CD14-positive monocyte (primary cell): ENCODE data around the gene SASH1. TPM values are rescaled to one million over a fixed set of nuclear protein-coding genes. Genes with fewer than 3 reads are reported as not detected.

ENCODE experiments used
- DNase-seq, 3 donors: peaks; one replicate each; pipeline ENCODE4 v3.0.0-alpha.2; 2011 to 2022
- H2AFZ ChIP-seq: 2 replicates; pipeline ENCODE4 v1.6.0; 2012; ENCODE audit warnings: mild to moderate bottlenecking, low read depth, low read length, inconsistent platforms; ENCODE audit not compliant: insufficient read depth, poor library complexity, severe bottlenecking
- H3K27ac ChIP-seq, 2 donors: 1 replicate in 1 of 2; 2 replicates in 1 of 2; pipeline ENCODE4 v1.5.1; 2012 to 2013; ENCODE audit warnings: low read length in 2 of 2, control low read depth in 1 of 2, inconsistent platforms in 1 of 2, low read depth in 1 of 2, mild to moderate bottlenecking in 1 of 2
- H3K27me3 ChIP-seq, 2 donors: one replicate each; pipeline versions ENCODE4 v1.6.0 to v1.6.1; 2011 to 2013; ENCODE audit warnings: low read length in 2 of 2; ENCODE audit not compliant: control insufficient read depth in 2 of 2, insufficient read depth in 2 of 2
- H3K36me3 ChIP-seq, 2 donors: replicated peaks in 1 of 2; 1 replicate in 1 of 2; 2 replicates in 1 of 2; pipeline versions ENCODE4 v1.5.1 to v1.6.1; 2012 to 2013; ENCODE audit warnings: low read length in 2 of 2, control low read depth in 1 of 2, inconsistent platforms in 1 of 2, mild to moderate bottlenecking in 1 of 2; ENCODE audit not compliant: insufficient read depth in 2 of 2, control insufficient read depth in 1 of 2
- H3K4me1 ChIP-seq, 2 donors: 1 replicate in 1 of 2; 2 replicates in 1 of 2; pipeline versions ENCODE4 v1.5.1 to v1.6.1; 2012 to 2013; ENCODE audit warnings: low read length in 2 of 2, control low read depth in 1 of 2, inconsistent platforms in 1 of 2, mild to moderate bottlenecking in 1 of 2, moderate library complexity in 1 of 2; ENCODE audit not compliant: insufficient read depth in 2 of 2, control insufficient read depth in 1 of 2
- H3K4me2 ChIP-seq: replicated peaks from 2 replicates; pipeline ENCODE3; 2012; ENCODE audit warnings: low read length, moderate library complexity, mild to moderate bottlenecking; ENCODE audit not compliant: poor library complexity, severe bottlenecking; ENCODE audit errors: extremely low read depth
- H3K4me3 ChIP-seq, 3 experiments: fragments of 200-600 bp in 1 of 3; sonication (generic) in 1 of 3; replicated peaks in 1 of 3; 1 replicate in 2 of 3; 2 replicates in 1 of 3; pipeline ENCODE4 v1.5.1; 2011 to 2013; ENCODE audit warnings: low read length in 3 of 3, mild to moderate bottlenecking in 3 of 3, control low read depth in 2 of 3, low read depth in 2 of 3, inconsistent platforms in 1 of 3, moderate library complexity in 1 of 3
- H3K79me2 ChIP-seq: 2 replicates; pipeline ENCODE4 v1.6.0; 2012; ENCODE audit warnings: mild to moderate bottlenecking, control low read depth, inconsistent platforms, low read length, moderate library complexity; ENCODE audit not compliant: insufficient read depth
- H3K9ac ChIP-seq: 2 replicates; pipeline ENCODE4 v1.6.0; 2017; ENCODE audit warnings: low read length, mild to moderate bottlenecking; ENCODE audit not compliant: insufficient read depth, poor library complexity, severe bottlenecking
- H3K9me3 ChIP-seq, 2 donors: replicated peaks in 1 of 2; 1 replicate in 1 of 2; 2 replicates in 1 of 2; pipeline versions ENCODE4 v1.5.1 to v1.6.1; 2012 to 2013; ENCODE audit warnings: low read length in 2 of 2, control low read depth in 1 of 2; ENCODE audit not compliant: control insufficient read depth in 1 of 2, insufficient read depth in 1 of 2
- H4K20me1 ChIP-seq: 2 replicates; pipeline ENCODE4 v1.6.0; 2012; ENCODE audit warnings: mild to moderate bottlenecking, low read length, control low read depth, moderate library complexity; ENCODE audit not compliant: insufficient read depth
- H3K27ac Mint-ChIP-seq, 7 donors: one replicate each; pipeline ENCODE4 v1.8.0; 2020; ENCODE audit warnings: mild to moderate bottlenecking in 7 of 7, mixed read lengths in 7 of 7, moderate library complexity in 6 of 7, inconsistent platforms in 2 of 7
- H3K27me3 Mint-ChIP-seq, 3 donors: one replicate each; pipeline ENCODE4 v1.8.0; 2021 to 2022; ENCODE audit warnings: low read depth in 3 of 3, mild to moderate bottlenecking in 3 of 3, mixed read lengths in 3 of 3, moderate library complexity in 3 of 3, inconsistent platforms in 1 of 3
- H3K36me3 Mint-ChIP-seq, 2 donors: one replicate each; pipeline ENCODE4 v1.8.0; 2020; ENCODE audit warnings: mixed read lengths in 2 of 2, inconsistent platforms in 1 of 2, mild to moderate bottlenecking in 1 of 2
- H3K4me1 Mint-ChIP-seq: one replicate; pipeline ENCODE4 v1.8.0; 2020; ENCODE audit warnings: mild to moderate bottlenecking, mixed read lengths
- H3K4me3 Mint-ChIP-seq, 2 donors: one replicate each; pipeline ENCODE4 v1.8.0; 2020; ENCODE audit warnings: mild to moderate bottlenecking in 2 of 2, mixed read lengths in 2 of 2, moderate library complexity in 1 of 2
- H3K9me3 Mint-ChIP-seq, 7 donors: one replicate each; pipeline ENCODE4 v1.8.0; 2020 to 2022; ENCODE audit warnings: mixed read lengths in 7 of 7, mild to moderate bottlenecking in 6 of 7, moderate library complexity in 6 of 7, inconsistent platforms in 2 of 7
- CTCF ChIP-seq: fragments of 200-600 bp; IDR thresholded peaks from one replicate; pipeline ENCODE4 v1.8.0; 2022; ENCODE audit warnings: antibody characterized with exemption, mild to moderate bottlenecking
- WGBS: methylation state at CpG from one replicate; pipeline ENCODE4 v1.1.5; 2013; ENCODE audit warnings: missing lambda C conversion rate; ENCODE audit not compliant: insufficient coverage; 5-methylcytosine and 5-hydroxymethylcytosine counted together
- intact Hi-C, 2 donors: fragments of 100-400 bp; cut with micrococcal nuclease; formaldehyde crosslinking; loops; one replicate each; pipeline versions ENCODE4 v1.15.0 to v1.15.1; 2023
- polyA plus RNA-seq, 3 donors: library from polyadenylated mRNA; depleted of rRNA in 1 of 3; unstranded in 2 of 3; stranded (reverse) in 1 of 3; fragments of 300-500 nt in 2 of 3; fragments of >200 nt in 1 of 3; fragmentation: Illumina TruSeq in 2 of 3; gene quantifications; 1 replicate in 2 of 3; 2 replicates in 1 of 3; pipeline ENCODE4 v1.2.3, GENCODE V29; 2012 to 2021

The SASH1 gene
- polyA plus RNA-seq, 3 donors = 0.90 to 5.1 (median 4.7) TPM

GRCh38 chr6:148538261-148539190 lies 195.9 kb downstream of the SASH1 start:
- peaks cover 0 to 3% (median 0%) of the 10 kb centered on the region in 7 donors for H3K9me3 Mint-ChIP-seq
- H3K4me1 ChIP-seq = no peaks in the 10 kb centered on the region
- no peak overlapping the region for H3K4me2 ChIP-seq
- intact Hi-C loops = no loop called here
- no peaks in the 10 kb centered on the region for H3K9me3 ChIP-seq
- H3K36me3 ChIP-seq = peaks cover 0 to 16% of the 10 kb centered on the region in 2 donors
- H3K27ac Mint-ChIP-seq = no peak overlapping the region
- DNase-seq = no peak
- H3K27ac ChIP-seq = no peak overlapping the region
- no peaks in the 10 kb centered on the region for H4K20me1 ChIP-seq
- WGBS = 36% methylated on average over 5 of the region's 13 CpGs
- no peaks in the 10 kb centered on the region for H3K79me2 ChIP-seq
- peak overlapping the region in 1 of 2 donors; percentile 39 for H3K4me3 Mint-ChIP-seq
- no peak overlapping the region for H3K4me3 ChIP-seq
- no peak for TF ChIP-seq CTCF
- peaks cover 6 to 9% (median 8%) of the 10 kb centered on the region in 3 donors for H3K27me3 Mint-ChIP-seq
- H3K27me3 ChIP-seq = no peaks in the 10 kb centered on the region
- no peak overlapping the region for H2AFZ ChIP-seq
- peaks cover 5% of the 10 kb centered on the region for H3K4me1 Mint-ChIP-seq
- peaks cover 12 to 14% of the 10 kb centered on the region in 2 donors for H3K36me3 Mint-ChIP-seq
- no peak overlapping the region for H3K9ac ChIP-seq

GRCh38 chr6:148543540-148543939 lies 200.9 kb downstream of the SASH1 start:
- Histone ChIP-seq H3K9me3 (no peaks in the 10 kb centered on the region), H3K4me2 (no peak overlapping the region), H3K36me3 (peaks cover 0 to 11% of the 10 kb centered on the region in 2 donors), H3K27me3 (no peaks in the 10 kb centered on the region), H3K9ac (no peak overlapping the region), H4K20me1 (no peaks in the 10 kb centered on the region), H3K27ac (no peak overlapping the region), H3K79me2 (no peaks in the 10 kb centered on the region), H2AFZ (no peak overlapping the region), H3K4me1 (no peaks in the 10 kb centered on the region), H3K4me3 (no peak overlapping the region)
- H3K4me3 Mint-ChIP-seq = no peak overlapping the region
- no peak for DNase-seq
- intact Hi-C loops = no loop called here
- 94% methylated on average over 5 of the region's 6 CpGs for WGBS
- H3K4me1 Mint-ChIP-seq = peaks cover 1% of the 10 kb centered on the region
- H3K27me3 Mint-ChIP-seq = peaks cover 0 to 7% (median 2%) of the 10 kb centered on the region in 3 donors
- H3K27ac Mint-ChIP-seq = no peak overlapping the region
- H3K9me3 Mint-ChIP-seq = peaks cover 0 to 3% (median 0%) of the 10 kb centered on the region in 7 donors
- peaks cover 5 to 9% of the 10 kb centered on the region in 2 donors for H3K36me3 Mint-ChIP-seq
- TF ChIP-seq CTCF = no peak
